GM21447 (cell line): Measurements from ENCODE around the gene NXN.
"Not testable (repeated sequence)": the region's sequence is repeated elsewhere in the genome, so short reads cannot be mapped to it uniquely, and the experiment has no call there.

Experiments
- ATAC-seq: cut with Tn5 transposase; IDR thresholded peaks from one replicate; pipeline ENCODE4 v1.9.1; 2021; ENCODE audit not compliant: unreplicated experiment

Gene NXN

GRCh38 chr17:896454-896853 lies 83.1 kb downstream of the NXN start:
- no peak for ATAC-seq

- no peak for ATAC-seq
Measured at GRCh38 chr17:892958-893357, 86.6 kb downstream of the NXN start.

- no peak for ATAC-seq
Measured at GRCh38 chr17:888998-889441, 90.6 kb downstream of the NXN start.

GRCh38 chr17:887551-888209 lies 91.9 kb downstream of the NXN start:
- no peak for ATAC-seq

GRCh38 chr17:885971-886571 lies 93.5 kb downstream of the NXN start:
- no peak for ATAC-seq

GRCh38 chr17:883586-883962 lies 96.0 kb downstream of the NXN start:
- no peak for ATAC-seq

- no peak for ATAC-seq
Measured at GRCh38 chr17:882827-883585, 96.6 kb downstream of the NXN start.

GRCh38 chr17:881778-882177 lies 97.8 kb downstream of the NXN start:
- ATAC-seq = no peak

- ATAC-seq = no peak
Measured at GRCh38 chr17:880443-881269, 98.9 kb downstream of the NXN start.

GRCh38 chr17:879546-880442 lies 99.8 kb downstream of the NXN start:
- no peak for ATAC-seq

- ATAC-seq = no peak
Measured at GRCh38 chr17:877630-878029, 101.9 kb downstream of the NXN start.

- no peak for ATAC-seq
Measured at GRCh38 chr17:876272-876671, 103.3 kb downstream of the NXN start.

GRCh38 chr17:874590-874989 lies 105.0 kb downstream of the NXN start:
- ATAC-seq = not testable (repeated sequence)

- ATAC-seq = no peak
Measured at GRCh38 chr17:872855-873254, 106.7 kb downstream of the NXN start.

GRCh38 chr17:871751-872519 lies 107.6 kb downstream of the NXN start:
- no peak for ATAC-seq

GRCh38 chr17:869567-870525 lies 109.7 kb downstream of the NXN start:
- ATAC-seq = no peak

GRCh38 chr17:869086-869485 lies 110.5 kb downstream of the NXN start:
- ATAC-seq = no peak

- ATAC-seq = no peak
Measured at GRCh38 chr17:867896-868489, 111.6 kb downstream of the NXN start.
